SJCRH30 (cell line): ENCODE measurements around the gene CDR2L. TPM values are rescaled to one million over a fixed set of nuclear protein-coding genes. Genes with fewer than 3 reads are reported as not detected.

ENCODE experiments used
- DNase-seq, 2 experiments: peaks; one replicate each; pipeline ENCODE4 v3.0.0-alpha.2; 2015 to 2020
- H3K27ac ChIP-seq: fragments of 250-450 bp; sonication (Bioruptor Pico); 2 replicates; pipeline ENCODE4 v1.5.1; 2020; ENCODE audit warnings: mild to moderate bottlenecking, moderate library complexity
- H3K27me3 ChIP-seq: fragments of 250-450 bp; sonication (Bioruptor Pico); 2 replicates; pipeline ENCODE4 v1.5.1; 2020; ENCODE audit warnings: mild to moderate bottlenecking, moderate library complexity
- H3K36me3 ChIP-seq: fragments of 250-450 bp; sonication (Bioruptor Pico); 2 replicates; pipeline ENCODE4 v1.5.1; 2020; ENCODE audit warnings: mild to moderate bottlenecking, moderate library complexity
- H3K4me1 ChIP-seq: fragments of 250-450 bp; sonication (Bioruptor Pico); 2 replicates; pipeline ENCODE4 v1.5.1; 2020; ENCODE audit warnings: mild to moderate bottlenecking, moderate library complexity
- H3K4me3 ChIP-seq: fragments of 250-450 bp; sonication (Bioruptor Pico); 2 replicates; pipeline ENCODE4 v1.5.1; 2020; ENCODE audit warnings: mild to moderate bottlenecking, moderate library complexity
- H3K9me3 ChIP-seq: fragments of 250-450 bp; sonication (Bioruptor Pico); replicated peaks from 2 replicates; pipeline ENCODE4 v1.5.1; 2020; ENCODE audit warnings: mild to moderate bottlenecking, moderate library complexity
- total RNA-seq: library from RNA; depleted of rRNA; stranded (reverse); fragments of >200 nt; shearing (Covaris generic); gene quantifications from 2 replicates; pipeline ENCODE4 v1.2.3, GENCODE V29; 2014; rRNA removed

CDR2L gene
- 10.9 and 11.3 TPM in 2 replicates for total RNA-seq

- H3K4me1 ChIP-seq: no peaks in the 10 kb centered on the region
- peak; percentile 97 for DNase-seq
- no peaks in the 10 kb centered on the region for H3K9me3 ChIP-seq
- peak within 1 kb of the TSS; percentile 5; the same call in 1 of the 2 replicates for H3K27ac ChIP-seq
- H3K27me3 ChIP-seq: no peaks in the 10 kb centered on the region
- peak within 1 kb of the TSS; percentile 75 for H3K4me3 ChIP-seq
- no peaks in the 10 kb centered on the region for H3K36me3 ChIP-seq
These were observed at the start of gene CDR2L for GRCh38 chr17:74987418-74987908. CDR2L (plus strand) TSS chr17:74987632; CDS start chr17:74988044, 412 bp downstream.

GRCh38 chr17:74938194-74938950 is 49.1 kb upstream of the CDR2L start:
- Histone ChIP-seq H3K27me3 (peaks cover 30% of the 10 kb centered on the region), H3K4me1 (no peaks in the 10 kb centered on the region), H3K9me3 (no peaks in the 10 kb centered on the region), H3K4me3 (no peak overlapping the region), H3K36me3 (no peaks in the 10 kb centered on the region), H3K27ac (no peak overlapping the region)
- DNase-seq: no peak

GRCh38 chr17:74939534-74939933 is 47.9 kb upstream of the CDR2L start:
- H3K4me3 ChIP-seq: no peak overlapping the region
- no peak for DNase-seq
- H3K27me3 ChIP-seq: peaks cover 23% of the 10 kb centered on the region; the same call in 1 of the 2 replicates
- no peaks in the 10 kb centered on the region for H3K4me1 ChIP-seq
- H3K9me3 ChIP-seq: no peaks in the 10 kb centered on the region
- H3K36me3 ChIP-seq: no peaks in the 10 kb centered on the region
- H3K27ac ChIP-seq: no peak overlapping the region

GRCh38 chr17:74941128-74941725 is 46.2 kb upstream of the CDR2L start:
- Histone ChIP-seq H3K27ac (no peak overlapping the region), H3K36me3 (no peaks in the 10 kb centered on the region), H3K4me1 (no peaks in the 10 kb centered on the region), H3K4me3 (no peak overlapping the region), H3K9me3 (no peaks in the 10 kb centered on the region), H3K27me3 (peaks cover 15% of the 10 kb centered on the region)
- no peak for DNase-seq

GRCh38 chr17:74943808-74944522 is 43.5 kb upstream of the CDR2L start:
- Histone ChIP-seq H3K36me3 (no peaks in the 10 kb centered on the region), H3K27ac (no peak overlapping the region), H3K9me3 (no peaks in the 10 kb centered on the region), H3K4me3 (no peak overlapping the region), H3K27me3 (peaks cover 6% of the 10 kb centered on the region), H3K4me1 (no peaks in the 10 kb centered on the region)
- DNase-seq: no peak

- H3K27me3 ChIP-seq: peaks cover 17% of the 10 kb centered on the region
- DNase-seq: no peak
- H3K9me3 ChIP-seq: no peaks in the 10 kb centered on the region
- no peaks in the 10 kb centered on the region for H3K4me1 ChIP-seq
- H3K27ac ChIP-seq: no peak overlapping the region
- no peak overlapping the region for H3K4me3 ChIP-seq
- H3K36me3 ChIP-seq: no peaks in the 10 kb centered on the region
These were observed 41.9 kb upstream of the CDR2L start for GRCh38 chr17:74945543-74945942.

- no peak for DNase-seq
- Histone ChIP-seq H3K36me3 (no peaks in the 10 kb centered on the region), H3K4me3 (no peak overlapping the region), H3K4me1 (no peaks in the 10 kb centered on the region), H3K27me3 (peaks cover 17% of the 10 kb centered on the region), H3K27ac (no peak overlapping the region), H3K9me3 (no peaks in the 10 kb centered on the region)
These were observed 40.8 kb upstream of the CDR2L start for GRCh38 chr17:74946641-74947040.

- no peaks in the 10 kb centered on the region for H3K9me3 ChIP-seq
- H3K4me3 ChIP-seq: no peak overlapping the region
- no peak for DNase-seq
- peaks cover 17% of the 10 kb centered on the region for H3K27me3 ChIP-seq
- H3K4me1 ChIP-seq: no peaks in the 10 kb centered on the region
- no peaks in the 10 kb centered on the region for H3K36me3 ChIP-seq
- H3K27ac ChIP-seq: no peak overlapping the region
These were observed 40.2 kb upstream of the CDR2L start for GRCh38 chr17:74947041-74947754.

GRCh38 chr17:74949455-74950115 is 37.8 kb upstream of the CDR2L start:
- Histone ChIP-seq H3K9me3 (no peaks in the 10 kb centered on the region), H3K4me1 (no peaks in the 10 kb centered on the region), H3K36me3 (no peaks in the 10 kb centered on the region), H3K27me3 (peaks cover 20% of the 10 kb centered on the region), H3K27ac (no peak overlapping the region), H3K4me3 (no peak overlapping the region)
- DNase-seq: no peak

GRCh38 chr17:74950207-74950606 is 37.2 kb upstream of the CDR2L start:
- Histone ChIP-seq H3K27me3 (peaks cover 26% of the 10 kb centered on the region), H3K4me1 (no peaks in the 10 kb centered on the region), H3K36me3 (no peaks in the 10 kb centered on the region), H3K4me3 (no peak overlapping the region), H3K9me3 (no peaks in the 10 kb centered on the region), H3K27ac (no peak overlapping the region)
- DNase-seq: no peak

GRCh38 chr17:74951065-74951464 is 36.4 kb upstream of the CDR2L start:
- DNase-seq: no peak
- H3K27ac ChIP-seq: no peak overlapping the region
- H3K4me1 ChIP-seq: no peaks in the 10 kb centered on the region
- peaks cover 24% of the 10 kb centered on the region for H3K27me3 ChIP-seq
- no peaks in the 10 kb centered on the region for H3K36me3 ChIP-seq
- no peaks in the 10 kb centered on the region for H3K9me3 ChIP-seq
- H3K4me3 ChIP-seq: no peak overlapping the region

GRCh38 chr17:74951680-74952421 is 35.6 kb upstream of the CDR2L start:
- Histone ChIP-seq H3K27ac (no peak overlapping the region), H3K36me3 (no peaks in the 10 kb centered on the region), H3K4me3 (no peak overlapping the region), H3K4me1 (no peaks in the 10 kb centered on the region), H3K9me3 (no peaks in the 10 kb centered on the region), H3K27me3 (peaks cover 19% of the 10 kb centered on the region)
- no peak for DNase-seq

GRCh38 chr17:74952431-74953133 is 34.9 kb upstream of the CDR2L start:
- Histone ChIP-seq H3K9me3 (no peaks in the 10 kb centered on the region), H3K27ac (no peak overlapping the region), H3K4me3 (no peak overlapping the region), H3K36me3 (no peaks in the 10 kb centered on the region), H3K27me3 (peaks cover 19% of the 10 kb centered on the region), H3K4me1 (no peaks in the 10 kb centered on the region)
- no peak for DNase-seq
